Pancreas (tissue), 10 donors: Measurements from ENCODE around the gene UBE2D2. TPM values are rescaled to one million over a fixed set of nuclear protein-coding genes. Genes with fewer than 3 reads are reported as not detected.

Source experiments
- ATAC-seq, 4 donors: fragments of 200-7000 bp; cut with Tn5 transposase; one replicate each; pipeline versions ENCODE4 v1.8.0 to v1.9.1; 2020; ENCODE audit warnings: mild to moderate bottlenecking in 4 of 4, moderate library complexity in 4 of 4
- DNase-seq, 6 donors: peaks; one replicate each; pipeline ENCODE4 v3.0.0-alpha.2; 2020
- FAIRE-seq: peaks from 2 replicates; lab custom pipeline; 2012; peaks lifted over from hg19 to GRCh38; lab: Jason Lieb, UNC
- H3K27ac ChIP-seq, 4 donors: fragments of 200-600 bp; sonication (generic); 1 replicate in 3 of 4; 2 replicates in 1 of 4; pipeline versions ENCODE4 v1.5.0 to v1.8.0; 2020
- H3K27me3 ChIP-seq, 4 donors: fragments of 200-600 bp; one replicate each; pipeline ENCODE4 v1.8.0; 2021
- H3K36me3 ChIP-seq, 3 donors: fragments of 200-600 bp; sonication (generic) in 1 of 3; one replicate each; pipeline versions ENCODE4 v1.5.0 to v1.8.0; 2020 to 2021
- H3K4me1 ChIP-seq, 3 donors: fragments of 200-600 bp; one replicate each; pipeline ENCODE4 v1.8.0; 2021
- H3K4me3 ChIP-seq, 4 donors: fragments of 200-600 bp; sonication (generic) in 2 of 4; one replicate each; pipeline versions ENCODE4 v1.5.0 to v1.8.0; 2020 to 2021
- H3K9me3 ChIP-seq, 4 donors: fragments of 200-600 bp; one replicate each; pipeline ENCODE4 v1.8.0; 2021
- WGBS, 2 donors: extraction: QIAGEN DNeasy Blood & Tissue Kit; methylation state at CpG; one replicate each; pipeline ENCODE4 v1.1.7; 2013; 5-methylcytosine and 5-hydroxymethylcytosine counted together
- intact Hi-C, 3 donors: fragments of 100-400 bp; cut with DNase I; formaldehyde crosslinking; loops; one replicate each; pipeline versions ENCODE4 v1.11.1 to v1.14.2; 2022
- polyA plus RNA-seq, 2 donors: library from polyadenylated mRNA; stranded (reverse); fragments of 200-250 nt; gene quantifications; one replicate each; pipeline ENCODE4 v1.2.3, GENCODE V29; 2013
- total RNA-seq, 6 donors: library from RNA; stranded (reverse); fragmentation: NEBNext Ultra II Directional in 4 of 6; extraction: Animal tissue kit (Norgen Biotek cat#: 25700) in 4 of 6; gene quantifications; one replicate each; pipeline versions ENCODE4 v1.2.1 to v1.2.4, GENCODE V29; 2021 to 2023
- TF ChIP-seq, protein P1 (sequence below), 4 donors: fragments of 200-600 bp; sonication (generic) in 3 of 4; IDR thresholded peaks; one replicate each; pipeline versions ENCODE4 v1.5.0 to v1.8.0; 2021; ENCODE audit warnings: antibody characterized with exemption in 4 of 4
- donor health status: healthy with polysubstance abuse.
- donor health status: DM: no; HTN: no; CAD: no; lungs with moderate emphysema.
- donor health status: DM: no; HTN: no; CAD: no.
- donor health status: control.
- donor health status: control.
- donor health status: Bipolar disorder and iron deficiency.
- donor health status: DM: yes; HTN: yes; CAD: no.
- donor health status: DM: no; HTN: no; CAD: no.
- donor health status: DM: no; HTN: no; CAD: no.
- donor health status: DM: yes; HTN: yes; CAD: no.

The UBE2D2 gene
- total and polyA plus RNA-seq, 8 donors = 36.5 to 59.3 (median 46.5) TPM

DNA sequence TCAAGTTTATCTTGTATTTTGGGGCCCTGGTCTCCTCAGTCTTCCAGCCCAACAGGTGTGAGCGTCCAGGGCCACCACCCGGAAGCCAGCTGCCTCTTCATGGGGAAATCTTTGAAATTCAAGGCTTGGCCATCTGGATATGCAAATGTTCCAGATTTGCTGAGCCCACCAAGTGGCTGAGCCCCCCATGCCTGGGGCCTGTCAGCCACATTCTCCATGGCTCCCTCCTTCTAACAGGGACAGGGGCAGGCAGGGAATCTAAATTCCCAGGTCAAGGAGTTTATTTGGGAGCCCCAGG lies 72.8 kb downstream of the UBE2D2 start:
- Histone ChIP-seq H3K36me3 (no peaks in the 10 kb centered on the region), H3K27ac (no peak overlapping the region), H3K9me3 (no peaks in the 10 kb centered on the region), H3K4me1 (peaks cover 18 to 22% (median 22%) of the 10 kb centered on the region in 3 donors), H3K27me3 (no peaks in the 10 kb centered on the region), H3K4me3 (no peak overlapping the region)
- FAIRE-seq = no peak
- no peak for ATAC-seq
- DNase-seq = no peak
- TF ChIP-seq, protein P1, sequence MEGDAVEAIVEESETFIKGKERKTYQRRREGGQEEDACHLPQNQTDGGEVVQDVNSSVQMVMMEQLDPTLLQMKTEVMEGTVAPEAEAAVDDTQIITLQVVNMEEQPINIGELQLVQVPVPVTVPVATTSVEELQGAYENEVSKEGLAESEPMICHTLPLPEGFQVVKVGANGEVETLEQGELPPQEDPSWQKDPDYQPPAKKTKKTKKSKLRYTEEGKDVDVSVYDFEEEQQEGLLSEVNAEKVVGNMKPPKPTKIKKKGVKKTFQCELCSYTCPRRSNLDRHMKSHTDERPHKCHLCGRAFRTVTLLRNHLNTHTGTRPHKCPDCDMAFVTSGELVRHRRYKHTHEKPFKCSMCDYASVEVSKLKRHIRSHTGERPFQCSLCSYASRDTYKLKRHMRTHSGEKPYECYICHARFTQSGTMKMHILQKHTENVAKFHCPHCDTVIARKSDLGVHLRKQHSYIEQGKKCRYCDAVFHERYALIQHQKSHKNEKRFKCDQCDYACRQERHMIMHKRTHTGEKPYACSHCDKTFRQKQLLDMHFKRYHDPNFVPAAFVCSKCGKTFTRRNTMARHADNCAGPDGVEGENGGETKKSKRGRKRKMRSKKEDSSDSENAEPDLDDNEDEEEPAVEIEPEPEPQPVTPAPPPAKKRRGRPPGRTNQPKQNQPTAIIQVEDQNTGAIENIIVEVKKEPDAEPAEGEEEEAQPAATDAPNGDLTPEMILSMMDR (IDR thresholded peaks at IDR 0.05) = no peak
- intact Hi-C loops = loop anchor here in 2 of 3 donors (2.0 to 10.0 kb wide), 4 partner anchors 51 to 133 kb away; no protein-coding TSS in a partner anchor
- 65 to 70% methylated on average over 2 of the region's 2 CpGs for WGBS, 2 donors

DNA sequence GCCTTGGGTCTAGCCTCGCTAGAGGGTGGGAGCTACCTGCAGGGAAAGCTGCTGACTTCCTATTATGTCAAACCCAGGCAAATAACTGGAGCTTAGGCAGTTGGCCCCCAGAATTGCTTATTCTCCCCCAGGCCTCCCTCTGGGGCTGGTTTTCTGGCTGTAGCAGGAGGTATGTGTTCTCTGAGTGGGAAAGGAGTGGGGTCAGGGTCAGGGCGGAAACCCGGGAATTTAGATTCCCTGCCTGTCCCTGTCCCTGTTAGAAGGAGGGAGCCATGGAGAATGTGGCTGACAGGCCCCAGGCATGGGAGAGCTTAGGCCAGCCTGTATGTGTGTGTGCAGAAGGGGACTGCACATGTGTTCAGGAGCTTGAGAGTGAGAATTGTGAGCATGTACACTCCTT lies 73.4 kb downstream of the UBE2D2 start:
- H3K36me3 ChIP-seq = no peaks in the 10 kb centered on the region
- intact Hi-C loops = loop anchor here in 2 of 3 donors (2.0 to 10.0 kb wide), 4 partner anchors 50 to 132 kb away; no protein-coding TSS in a partner anchor
- H3K9me3 ChIP-seq = no peaks in the 10 kb centered on the region
- no peak for FAIRE-seq
- no peak for DNase-seq
- ATAC-seq = no peak
- H3K27me3 ChIP-seq = no peaks in the 10 kb centered on the region
- H3K4me1 ChIP-seq = peaks cover 23 to 28% (median 28%) of the 10 kb centered on the region in 3 donors
- TF ChIP-seq, protein P1 (IDR thresholded peaks at IDR 0.05) = no peak
- H3K4me3 ChIP-seq = no peak overlapping the region
- H3K27ac ChIP-seq = no peak overlapping the region
- WGBS, 2 donors = 68 to 74% methylated on average over 3 of the region's 3 CpGs

DNA sequence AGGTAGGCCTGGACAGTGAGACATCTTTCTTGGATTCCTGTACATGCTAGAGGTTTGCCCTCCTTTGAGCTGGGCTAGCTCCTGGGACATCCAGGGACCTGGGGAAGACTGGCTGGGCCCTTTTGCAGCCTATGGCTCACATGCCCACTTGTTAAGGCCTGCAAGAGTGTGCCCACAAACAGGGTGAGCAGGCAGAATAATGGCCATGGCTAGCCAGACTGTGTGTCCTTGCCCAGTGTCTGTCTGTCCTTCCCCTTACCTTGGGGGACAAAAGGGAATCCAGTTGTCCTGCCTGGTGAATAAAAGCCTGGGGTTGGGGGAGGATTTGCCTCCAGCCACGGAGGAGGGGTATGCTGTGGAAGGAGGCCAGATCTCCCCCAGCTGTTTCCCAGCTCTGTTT lies 74.1 kb downstream of the UBE2D2 start:
- H3K4me3 ChIP-seq = no peak overlapping the region
- H3K27me3 ChIP-seq = no peaks in the 10 kb centered on the region
- FAIRE-seq = no peak
- H3K36me3 ChIP-seq = no peaks in the 10 kb centered on the region
- intact Hi-C loops = loop anchor here in 2 of 3 donors (2.0 to 10.0 kb wide), 3 partner anchors 50 to 132 kb away; no protein-coding TSS in a partner anchor
- H3K4me1 ChIP-seq = peaks cover 30 to 34% (median 34%) of the 10 kb centered on the region in 3 donors
- peak in 1 of 6 donors; percentile 3 for DNase-seq
- TF ChIP-seq, protein P1 (IDR thresholded peaks at IDR 0.05) = no peak
- H3K27ac ChIP-seq = peak overlapping the region; percentile 11 to 99 (median 76)
- 19 to 44% methylated on average over 1 of the region's 1 CpG for WGBS, 2 donors
- ATAC-seq = no peak
- H3K9me3 ChIP-seq = no peaks in the 10 kb centered on the region

DNA sequence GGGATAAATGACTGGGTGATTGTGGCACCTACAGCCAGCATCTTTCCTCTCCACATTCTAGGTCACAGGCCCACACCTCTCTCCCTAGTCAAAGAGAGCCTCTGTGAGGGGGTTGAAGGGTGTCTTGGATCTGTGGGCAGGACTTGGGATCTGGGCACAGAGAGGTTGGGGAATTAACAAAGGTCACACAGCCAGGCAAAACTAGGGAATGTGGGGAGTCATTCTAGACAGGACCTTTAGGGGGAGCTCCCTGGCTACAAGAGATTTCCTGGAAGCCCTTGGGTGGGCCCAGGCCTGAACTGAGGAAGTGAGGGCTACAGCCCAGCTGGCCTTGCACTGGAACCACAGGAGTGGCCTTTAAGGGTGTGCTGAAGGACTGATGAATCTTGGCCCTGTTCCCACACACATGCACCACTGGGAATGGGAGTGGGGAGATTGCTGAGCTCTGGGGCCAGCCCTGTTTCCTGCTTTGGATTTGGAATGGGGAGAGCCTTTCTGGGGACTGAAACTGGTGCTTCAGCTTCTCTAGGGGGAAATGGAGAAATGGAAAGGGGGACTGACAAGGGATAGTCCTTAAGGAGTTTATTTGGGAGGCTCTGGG lies 74.6 kb downstream of the UBE2D2 start:
- peak; percentile 66 to 86 (median 76) for DNase-seq
- FAIRE-seq = no peak
- Histone ChIP-seq H3K27ac (peak overlapping the region; percentile 11 to 99 (median 76)), H3K4me3 (no peak overlapping the region), H3K9me3 (no peaks in the 10 kb centered on the region), H3K27me3 (no peaks in the 10 kb centered on the region), H3K36me3 (no peaks in the 10 kb centered on the region), H3K4me1 (peaks cover 32 to 36% (median 35%) of the 10 kb centered on the region in 3 donors)
- intact Hi-C loops = loop anchor here in 2 of 3 donors (2.0 to 10.0 kb wide), 3 partner anchors 49 to 131 kb away; no protein-coding TSS in a partner anchor
- TF ChIP-seq, protein P1 (IDR thresholded peaks at IDR 0.05) = peak; percentile 20 to 54 (median 46)
- peak in 3 of 4 donors; percentile 12 to 38 (median 29) for ATAC-seq
